CD4-positive, alpha-beta memory T cell (primary cell): Measurements from ENCODE around the gene NCK2. TPM values are rescaled to one million over a fixed set of nuclear protein-coding genes. Genes with fewer than 3 reads are reported as not detected.

ENCODE experiments used
- CTCF ChIA-PET: fragments of 350-600 bp; sonication (Branson Sonifier 250); formaldehyde crosslinking; loops from one replicate; lab custom pipeline; 2021; ENCODE audit warnings: inconsistent platforms; ENCODE audit not compliant: partially characterized antibody; lab: Charles Lee
- POLR2A ChIA-PET: fragments of 350-600 bp; sonication (Branson Sonifier 250); formaldehyde crosslinking; loops from one replicate; lab custom pipeline; 2021; ENCODE audit not compliant: partially characterized antibody; lab: Charles Lee
- DNase-seq, 5 donors: peaks; one replicate each; pipeline versions ENCODE4 v3.0.0 to v3.0.0-alpha.2; 2020 to 2022; ENCODE audit warnings: mixed read lengths in 1 of 5
- H3K27ac ChIP-seq: one replicate; pipeline ENCODE4 v1.7.0; 2013; ENCODE audit warnings: low read depth, low read length
- H3K27me3 ChIP-seq: 2 replicates; pipeline ENCODE4 v1.7.0; 2013; ENCODE audit warnings: mild to moderate bottlenecking, low read length, moderate library complexity; ENCODE audit not compliant: insufficient read depth
- H3K36me3 ChIP-seq: 2 replicates; pipeline ENCODE4 v1.7.0; 2013; ENCODE audit warnings: mild to moderate bottlenecking, low read length, moderate library complexity; ENCODE audit not compliant: insufficient read depth
- H3K4me1 ChIP-seq: 2 replicates; pipeline ENCODE4 v1.7.0; 2013; ENCODE audit warnings: mild to moderate bottlenecking, low read length, moderate library complexity; ENCODE audit not compliant: insufficient read depth
- H3K4me3 ChIP-seq, 2 donors: one replicate each; pipeline ENCODE4 v1.7.0; 2013; ENCODE audit warnings: low read length in 2 of 2, mild to moderate bottlenecking in 1 of 2
- H3K9me3 ChIP-seq, 2 donors: one replicate each; pipeline ENCODE4 v1.7.0; 2013; ENCODE audit warnings: low read length in 2 of 2, control low read depth in 1 of 2; ENCODE audit not compliant: control insufficient read depth in 1 of 2
- H3K27ac Mint-ChIP-seq, 7 donors: one replicate each; pipeline ENCODE4 v1.8.0; 2020 to 2021; ENCODE audit warnings: mixed read lengths in 7 of 7, mild to moderate bottlenecking in 6 of 7, inconsistent platforms in 3 of 7, moderate library complexity in 3 of 7
- H3K27me3 Mint-ChIP-seq, 2 donors: one replicate each; pipeline ENCODE4 v1.8.0; 2020 to 2021; ENCODE audit warnings: mixed read lengths in 2 of 2
- H3K36me3 Mint-ChIP-seq, 2 donors: one replicate each; pipeline ENCODE4 v1.8.0; 2020 to 2021; ENCODE audit warnings: mixed read lengths in 2 of 2, inconsistent platforms in 1 of 2, mild to moderate bottlenecking in 1 of 2
- H3K4me1 Mint-ChIP-seq, 4 donors: one replicate each; pipeline ENCODE4 v1.8.0; 2020 to 2021; ENCODE audit warnings: mixed read lengths in 4 of 4, mild to moderate bottlenecking in 1 of 4
- H3K4me3 Mint-ChIP-seq, 8 donors: one replicate each; pipeline ENCODE4 v1.8.0; 2020 to 2021; ENCODE audit warnings: mixed read lengths in 8 of 8, mild to moderate bottlenecking in 7 of 8, moderate library complexity in 6 of 8, inconsistent platforms in 3 of 8
- H3K9me3 Mint-ChIP-seq, 8 donors: one replicate each; pipeline ENCODE4 v1.8.0; 2020 to 2021; ENCODE audit warnings: mixed read lengths in 8 of 8, mild to moderate bottlenecking in 5 of 8, inconsistent platforms in 3 of 8, moderate library complexity in 1 of 8
- intact Hi-C: fragments of 100-400 bp; cut with micrococcal nuclease; formaldehyde crosslinking; loops from one replicate; pipeline ENCODE4 v1.15.1; 2023
- polyA plus RNA-seq, 2 donors: library from polyadenylated mRNA; unstranded; fragments of 300-500 nt; fragmentation: Illumina TruSeq; gene quantifications; one replicate each; pipeline ENCODE4 v1.2.3, GENCODE V29; 2021
- total RNA-seq, 2 experiments: library from RNA; stranded (reverse); gene quantifications; one replicate each; pipeline ENCODE4 v1.2.3, GENCODE V29; 2021

The NCK2 gene
- total and polyA plus RNA-seq, 4 experiments from 2014 or later, result 58.0 to 98.6 (median 87.3) TPM

DNA sequence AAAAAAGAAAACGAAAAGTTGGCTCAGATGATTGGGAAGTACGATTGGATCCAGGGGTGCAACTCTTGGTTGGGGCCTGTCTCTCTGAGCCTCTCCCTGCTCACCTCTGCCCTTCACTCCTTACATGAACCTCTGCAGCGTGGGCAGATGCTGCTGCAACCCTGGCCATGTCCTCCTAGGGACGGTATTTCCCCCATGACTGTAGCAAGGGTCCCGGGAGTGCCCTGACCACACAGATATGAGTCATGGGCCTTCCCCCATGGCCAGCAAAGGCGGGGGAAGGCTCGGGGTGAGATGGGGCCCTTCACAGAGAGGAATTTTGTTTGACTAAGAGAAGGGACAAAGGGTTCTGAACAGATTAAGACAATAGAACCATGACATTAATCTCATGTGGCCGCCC is 129.0 kb downstream of the NCK2 start:
- H3K4me3 ChIP-seq, result no peak overlapping the region
- DNase-seq, result peak in 2 of 5 donors; percentile 15 to 83

DNA sequence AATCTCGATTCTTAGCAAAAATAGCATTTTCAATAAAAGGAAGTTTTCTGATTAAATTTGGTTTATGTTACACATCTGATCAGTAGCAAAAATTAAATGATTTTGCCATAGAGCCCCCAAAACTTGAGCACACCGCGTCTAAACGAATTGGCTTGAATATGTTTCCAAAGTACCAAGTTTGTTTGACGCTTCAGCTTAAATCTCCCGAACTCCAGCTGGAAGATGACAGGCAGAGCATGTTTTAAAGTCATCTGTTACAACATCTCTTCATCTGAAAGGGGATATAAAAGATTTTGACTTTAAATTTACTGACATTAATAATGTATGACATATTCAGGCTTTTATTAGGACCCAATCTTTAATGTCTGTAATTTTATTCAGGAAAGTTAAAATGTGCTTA is 129.8 kb downstream of the NCK2 start:
- Histone ChIP-seq H3K9me3 (no peaks in the 10 kb centered on the region), H3K36me3 (peaks cover 13% of the 10 kb centered on the region), H3K27ac (peak overlapping the region; percentile 21), H3K4me3 (no peak overlapping the region), H3K4me1 (peaks cover 98% of the 10 kb centered on the region), H3K27me3 (no peaks in the 10 kb centered on the region)
- peaks cover 42 to 72% of the 10 kb centered on the region in 2 donors for H3K36me3 Mint-ChIP-seq
- no peak for DNase-seq
- CTCF ChIA-PET, result interaction anchor here (0.7 to 1.5 kb wide), 5 partner anchors 14 to 87 kb away, joined by 3 to 5 read pairs (median 4); no protein-coding TSS in a partner anchor
- H3K9me3 Mint-ChIP-seq, result peaks cover 0 to 6% (median 0%) of the 10 kb centered on the region in 8 donors
- H3K4me1 Mint-ChIP-seq, result peaks cover 78 to 100% (median 92%) of the 10 kb centered on the region in 4 donors
- POLR2A ChIA-PET, result interaction anchor here (0.8 to 8.0 kb wide), 5 partner anchors 17 to 79 kb away, joined by 3 to 32 read pairs (median 5); no protein-coding TSS in a partner anchor
- peak overlapping the region in 6 of 7 donors; percentile 50 to 94 (median 90) for H3K27ac Mint-ChIP-seq
- peak overlapping the region in 6 of 8 donors; percentile 6 to 84 (median 44) for H3K4me3 Mint-ChIP-seq
- intact Hi-C loops, result loop anchor here (5.0 kb wide), 1 partner anchor 127 kb away; no protein-coding TSS in a partner anchor
- no peaks in the 10 kb centered on the region for H3K27me3 Mint-ChIP-seq

More for the DNA sequence above, 129.0 kb downstream of the NCK2 start:
- Histone ChIP-seq H3K4me1 (peaks cover 98% of the 10 kb centered on the region), H3K27me3 (no peaks in the 10 kb centered on the region), H3K9me3 (no peaks in the 10 kb centered on the region), H3K36me3 (peaks cover 13% of the 10 kb centered on the region), H3K27ac (peak overlapping the region; percentile 49)
- intact Hi-C loops, result loop anchor here (5.0 kb wide), 1 partner anchor 126 kb away; no protein-coding TSS in a partner anchor
- peaks cover 0 to 5% (median 0%) of the 10 kb centered on the region in 8 donors for H3K9me3 Mint-ChIP-seq
- peak overlapping the region; percentile 88 to 94 (median 91) for H3K27ac Mint-ChIP-seq
- ChIA-PET POLR2A (interaction anchor here (1.6 to 8.0 kb wide), 2 partner anchors 16 to 75 kb away, joined by 6 to 32 read pairs; no protein-coding TSS in a partner anchor), CTCF (interaction anchor here (1.1 to 1.5 kb wide), 4 partner anchors 15 to 86 kb away, joined by 3 to 5 read pairs (median 4); no protein-coding TSS in a partner anchor)
- H3K4me1 Mint-ChIP-seq, result peaks cover 77 to 100% (median 90%) of the 10 kb centered on the region in 4 donors
- H3K4me3 Mint-ChIP-seq, result peak overlapping the region; percentile 55 to 84 (median 70)
- peaks cover 36 to 68% of the 10 kb centered on the region in 2 donors for H3K36me3 Mint-ChIP-seq
- H3K27me3 Mint-ChIP-seq, result no peaks in the 10 kb centered on the region

DNA sequence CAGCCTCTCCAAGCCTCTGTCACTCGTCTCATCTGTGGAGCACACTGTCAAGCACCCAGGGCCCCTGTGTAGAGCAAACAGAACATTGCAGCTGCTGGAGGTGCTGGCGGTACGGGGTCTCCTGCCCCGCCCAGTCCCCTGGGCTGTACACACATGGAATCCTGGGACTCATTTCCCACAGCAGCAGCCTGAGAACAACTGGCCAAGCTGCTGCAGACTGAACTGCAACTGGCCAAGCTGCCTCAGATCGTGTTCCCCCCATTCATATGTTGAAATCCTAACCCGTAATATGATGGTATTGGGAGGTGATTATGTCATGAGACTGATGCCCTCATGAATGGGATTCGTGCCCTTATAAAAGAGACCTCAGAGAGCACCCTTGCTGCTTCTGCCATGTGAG is 130.5 kb downstream of the NCK2 start:
- no peaks in the 10 kb centered on the region for H3K27me3 ChIP-seq
- Mint-ChIP-seq H3K36me3 (peaks cover 45 to 76% of the 10 kb centered on the region in 2 donors), H3K4me3 (peak overlapping the region in 4 of 8 donors; percentile 24 to 84 (median 58)), H3K4me1 (peaks cover 79 to 100% (median 90%) of the 10 kb centered on the region in 4 donors), H3K9me3 (peaks cover 0 to 6% (median 0%) of the 10 kb centered on the region in 8 donors), H3K27ac (peak overlapping the region; percentile 44 to 94 (median 72)), H3K27me3 (no peaks in the 10 kb centered on the region)
- DNase-seq, result no peak
- H3K9me3 ChIP-seq, result no peaks in the 10 kb centered on the region
- ChIA-PET POLR2A (interaction anchor here (0.8 to 8.0 kb wide), 5 partner anchors 18 to 80 kb away, joined by 3 to 32 read pairs (median 5); no protein-coding TSS in a partner anchor), CTCF (interaction anchor here (1.4 to 1.5 kb wide), 2 partner anchors 13 to 60 kb away, joined by 4 read pairs; no protein-coding TSS in a partner anchor)
- peak overlapping the region; percentile 21 for H3K27ac ChIP-seq
- intact Hi-C loops, result no loop called here
- H3K4me3 ChIP-seq, result no peak overlapping the region
- H3K4me1 ChIP-seq, result peaks cover 100% of the 10 kb centered on the region
- peaks cover 13% of the 10 kb centered on the region for H3K36me3 ChIP-seq

- intact Hi-C loops, result no loop called here
- CTCF ChIA-PET, result no interaction called here
These were observed 131.5 kb downstream of the NCK2 start for GRCh38 chr2:105876191-105876590.

GRCh38 chr2:105877945-105878344 is 133.2 kb downstream of the NCK2 start:
- DNase-seq, result no peak
- Histone ChIP-seq H3K27me3 (no peaks in the 10 kb centered on the region), H3K4me1 (peaks cover 92% of the 10 kb centered on the region), H3K4me3 (no peak overlapping the region), H3K9me3 (no peaks in the 10 kb centered on the region), H3K27ac (peak overlapping the region; percentile 31), H3K36me3 (peaks cover 34% of the 10 kb centered on the region)
- Mint-ChIP-seq H3K9me3 (peaks cover 0 to 6% (median 0%) of the 10 kb centered on the region in 8 donors), H3K27ac (peak overlapping the region; percentile 41 to 94 (median 87)), H3K36me3 (peaks cover 49 to 84% of the 10 kb centered on the region in 2 donors), H3K4me1 (peaks cover 69 to 90% (median 81%) of the 10 kb centered on the region in 4 donors), H3K27me3 (no peaks in the 10 kb centered on the region), H3K4me3 (peak overlapping the region in 6 of 8 donors; percentile 14 to 66 (median 50))
- ChIA-PET CTCF (interaction anchor here (1.1 to 1.5 kb wide), 2 partner anchors 18 to 95 kb away, joined by 3 to 4 read pairs; no protein-coding TSS in a partner anchor), POLR2A (interaction anchor here (0.7 to 8.0 kb wide), 4 partner anchors 11 to 207 kb away, joined by 3 to 32 read pairs (median 3); no protein-coding TSS in a partner anchor)
- intact Hi-C loops, result no loop called here

More at GRCh38 chr2:105876191-105876590, 131.5 kb downstream of the NCK2 start:
- H3K9me3 Mint-ChIP-seq, result peaks cover 0 to 6% (median 0%) of the 10 kb centered on the region in 8 donors
- H3K27ac Mint-ChIP-seq, result peak overlapping the region; percentile 57 to 94 (median 79)
- Histone ChIP-seq H3K27ac (no peak overlapping the region), H3K9me3 (no peaks in the 10 kb centered on the region), H3K36me3 (peaks cover 17% of the 10 kb centered on the region), H3K4me3 (no peak overlapping the region), H3K4me1 (peaks cover 96% of the 10 kb centered on the region), H3K27me3 (no peaks in the 10 kb centered on the region)
- H3K4me3 Mint-ChIP-seq, result peak overlapping the region in 3 of 8 donors; percentile 8 to 74 (median 66)
- POLR2A ChIA-PET, result interaction anchor here (1.0 to 8.0 kb wide), 2 partner anchors 18 to 25 kb away, joined by 3 to 32 read pairs; no protein-coding TSS in a partner anchor
- DNase-seq, result no peak
- H3K4me1 Mint-ChIP-seq, result peaks cover 73 to 94% (median 85%) of the 10 kb centered on the region in 4 donors
- H3K27me3 Mint-ChIP-seq, result no peaks in the 10 kb centered on the region
- H3K36me3 Mint-ChIP-seq, result peaks cover 44 to 79% of the 10 kb centered on the region in 2 donors

DNA sequence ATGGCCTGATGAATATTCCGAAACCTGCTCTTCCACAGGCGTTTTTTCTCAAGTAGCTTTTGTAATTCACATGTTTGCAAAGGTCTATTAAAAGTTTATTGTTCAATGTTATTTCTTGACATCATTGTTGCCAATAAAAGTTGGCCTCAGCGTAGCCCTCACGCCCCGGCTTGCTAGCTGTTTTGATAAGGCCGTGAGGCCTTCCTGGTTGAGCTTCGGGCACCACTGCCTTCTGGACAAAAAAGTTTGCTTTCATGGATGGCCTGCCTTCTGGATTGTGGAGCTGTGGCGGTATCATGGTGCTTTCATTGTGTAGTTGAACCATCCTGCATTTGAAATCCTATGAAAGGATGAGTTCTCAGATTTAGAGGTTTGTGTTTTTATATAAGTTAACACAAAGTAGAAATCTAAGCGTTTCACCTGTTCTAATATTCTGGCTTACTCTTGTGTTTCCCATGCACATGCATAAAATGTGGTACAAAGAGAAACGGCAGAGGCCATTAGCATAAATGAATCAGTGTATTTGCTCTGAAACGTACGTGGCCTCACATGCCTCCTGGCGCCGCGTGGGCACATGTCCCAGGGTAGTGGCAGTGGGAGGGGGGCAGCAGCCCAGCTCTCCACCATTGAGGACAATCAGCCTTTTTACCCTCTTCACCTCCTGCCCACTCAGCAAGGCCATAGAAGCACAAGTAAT is 134.5 kb downstream of the NCK2 start:
- H3K27ac Mint-ChIP-seq, result peak overlapping the region in 6 of 7 donors; percentile 50 to 94 (median 68)
- no peak for DNase-seq
- intact Hi-C loops, result no loop called here
- H3K9me3 Mint-ChIP-seq, result peaks cover 0 to 6% (median 0%) of the 10 kb centered on the region in 8 donors
- no peaks in the 10 kb centered on the region for H3K9me3 ChIP-seq
- no peak overlapping the region for H3K4me3 ChIP-seq
- H3K27me3 Mint-ChIP-seq, result no peaks in the 10 kb centered on the region
- H3K27me3 ChIP-seq, result no peaks in the 10 kb centered on the region
- ChIA-PET POLR2A (interaction anchor here (2.0 kb wide), 1 partner anchor 215 kb away, joined by 6 read pairs; no protein-coding TSS in a partner anchor), CTCF (interaction anchor here (1.0 to 1.5 kb wide), 3 partner anchors 13 to 303 kb away, joined by 3 to 4 read pairs (median 3); no protein-coding TSS in a partner anchor)
- no peak overlapping the region for H3K27ac ChIP-seq
- peaks cover 40% of the 10 kb centered on the region for H3K36me3 ChIP-seq
- peaks cover 50 to 85% of the 10 kb centered on the region in 2 donors for H3K36me3 Mint-ChIP-seq
- peaks cover 92% of the 10 kb centered on the region for H3K4me1 ChIP-seq
- peaks cover 69 to 90% (median 81%) of the 10 kb centered on the region in 4 donors for H3K4me1 Mint-ChIP-seq
- peak overlapping the region in 1 of 8 donors; percentile 25 for H3K4me3 Mint-ChIP-seq
